ENCODE measurements around the gene ZNF606. TPM values are rescaled to one million over a fixed set of nuclear protein-coding genes. Genes with fewer than 3 reads are reported as not detected.

ZNF606 gene
- total and polyA plus RNA-seq, 2 experiments from 2014 or later = 13.6 to 55.6 TPM

GRCh38 chr19:58003174-58003828 lies 681 bp upstream of the ZNF606 start (continued):
- TF ChIP-seq ETS1 (IDR thresholded peaks at IDR 0.05) (no peak), STAT1 (IDR thresholded peaks at IDR 0.05; ENCODE audit: unreplicated experiment) (no peak), NANOG (IDR thresholded peaks at IDR 0.05; ENCODE audit: borderline replicate concordance) (no peak), POLR2AphosphoS5 (IDR thresholded peaks at IDR 0.05; ENCODE audit: low read depth) (no peak), ZNF462 (CRISPR knock-in tag; IDR thresholded peaks at IDR 0.05) (no peak)

- Histone ChIP-seq H3K4me3 (peak overlapping the region; percentile 92), H3K9me2 (ENCODE audit: insufficient read depth) (no peaks in the 10 kb centered on the region), H3K4me1 (ENCODE audit: insufficient read depth) (peaks cover 18% of the 10 kb centered on the region), H3K27ac (ENCODE audit: low read depth) (peak overlapping the region; percentile 89), H3K27me3 (ENCODE audit: insufficient read depth) (no peaks in the 10 kb centered on the region), H3K79me2 (replicated peaks; ENCODE audit: insufficient read depth) (peaks cover 56% of the 10 kb centered on the region), H2AFZ (peak overlapping the region; percentile 84), H4K20me1 (replicated peaks; ENCODE audit: insufficient read depth) (peaks cover 9% of the 10 kb centered on the region), H3F3A (replicated peaks; ENCODE audit: low read depth) (peaks cover 14% of the 10 kb centered on the region; the same call in 1 of the 2 replicates), H3K36me3 (ENCODE audit: insufficient read depth) (peaks cover 27% of the 10 kb centered on the region), H3K4me2 (peak overlapping the region; percentile 80)
- Mint-ChIP-seq H3K4me1 (peaks cover 21% of the 10 kb centered on the region), H3K9me3 (peaks cover 55% of the 10 kb centered on the region), H3K27ac (peak overlapping the region; percentile 96), H3K27me3 (ENCODE audit: insufficient read depth, low read depth, poor library complexity) (peaks cover 7% of the 10 kb centered on the region), H3K4me3 (peak overlapping the region; percentile 80), H3K36me3 (ENCODE audit: low read depth) (peaks cover 92% of the 10 kb centered on the region)
- TF ChIP-seq NANOG (IDR thresholded peaks at IDR 0.05; ENCODE audit: borderline replicate concordance) (no peak), REST (IDR thresholded peaks at IDR 0.05; ENCODE audit: unreplicated experiment) (no peak), CREB1 (CRISPR knock-in tag; IDR thresholded peaks at IDR 0.05; ENCODE audit: low read depth) (0 out of 2 replicates have a peak, but pooled peaks have one; percentile 4), POLR2AphosphoS5 (IDR thresholded peaks at IDR 0.05; ENCODE audit: low read depth) (no peak), JUNB (IDR thresholded peaks at IDR 0.05; ENCODE audit: unreplicated experiment) (no peak), CTCF (conservative IDR thresholded peaks at IDR 0.05; ENCODE audit: low read depth in 2 of 2) (no peak)
- ATAC-seq (peak; percentile 15), DNase-seq (ENCODE audit: low spot score) (no peak)
These were observed 688 bp downstream of the ZNF606 start for GRCh38 chr19:58001895-58002369.

Measured in GM23338 (cell line).